ELF-1 (cell line): Measurements from ENCODE around the gene LEO1.

Experiments
- DNase-seq: peaks from one replicate; pipeline ENCODE4 v3.0.0-alpha.2; 2016; ENCODE audit warnings: low read depth, low spot score

The LEO1 gene

GRCh38 chr15:51971375-51972133 is at the start of gene LEO1:
Gene LEO1, minus strand, starts transcription at chr15:51971778. Its CDS starts 33 bp downstream, at chr15:51971745.
- DNase-seq, result peak; percentile 98

GRCh38 chr15:52021128-52021671 is 49.6 kb upstream of the LEO1 start:
- peak; percentile 35 for DNase-seq

- no peak for DNase-seq
Observed at GRCh38 chr15:52020221-52021085, 48.9 kb upstream of the LEO1 start.

GRCh38 chr15:52019394-52020220 is 48.0 kb upstream of the LEO1 start:
- peak; percentile 79 for DNase-seq

- peak; percentile 97 for DNase-seq
Observed at GRCh38 chr15:52018693-52019393, 47.3 kb upstream of the LEO1 start, which contains the start of gene MAPK6. Gene MAPK6, plus strand, starts transcription at chr15:52019219. Its CDS starts 27,242 bp downstream, at chr15:52046461.

- DNase-seq, result no peak
Observed at GRCh38 chr15:52018244-52018643, 46.7 kb upstream of the LEO1 start.

GRCh38 chr15:52016316-52016715 is 44.7 kb upstream of the LEO1 start:
- no peak for DNase-seq

GRCh38 chr15:52014616-52015015 is 43.0 kb upstream of the LEO1 start:
- DNase-seq, result no peak

GRCh38 chr15:52013151-52013791 is 41.7 kb upstream of the LEO1 start:
- DNase-seq, result no peak

- no peak for DNase-seq
Observed at GRCh38 chr15:52012210-52012609, 40.6 kb upstream of the LEO1 start.

- DNase-seq, result peak; percentile 35
Observed at GRCh38 chr15:52011711-52012144, 40.1 kb upstream of the LEO1 start.

GRCh38 chr15:52010633-52011595 is 39.3 kb upstream of the LEO1 start:
- no peak for DNase-seq

- DNase-seq, result peak; percentile 45
Observed at GRCh38 chr15:52008698-52009434, 37.3 kb upstream of the LEO1 start.

GRCh38 chr15:52008359-52008697 is 36.8 kb upstream of the LEO1 start:
- no peak for DNase-seq

GRCh38 chr15:52006702-52007340 is 35.2 kb upstream of the LEO1 start:
- DNase-seq, result no peak

- no peak for DNase-seq
Observed at GRCh38 chr15:52005748-52006701, 34.4 kb upstream of the LEO1 start.

GRCh38 chr15:52004806-52005205 is 33.2 kb upstream of the LEO1 start:
- no peak for DNase-seq
